NCI-H774 (cell line): ENCODE results near the gene DOK3.

Experiments
- DNase-seq: peaks from one replicate; lab custom pipeline; 2025; lab: John Stamatoyannopoulos, UW

DOK3 gene

GRCh38 chr5:177483994-177484901, 25.4 kb downstream of the DOK3 start:
- no peak for DNase-seq

- DNase-seq = no peak
Observed at GRCh38 chr5:177483042-177483441, 26.6 kb downstream of the DOK3 start.

- no peak for DNase-seq
Observed at GRCh38 chr5:177482359-177482795, 27.2 kb downstream of the DOK3 start.

- no peak for DNase-seq
Observed at GRCh38 chr5:177479774-177480173, 29.9 kb downstream of the DOK3 start.

GRCh38 chr5:177478711-177479646, 30.6 kb downstream of the DOK3 start:
- no peak for DNase-seq

GRCh38 chr5:177477701-177478477, 31.7 kb downstream of the DOK3 start:
- no peak for DNase-seq

GRCh38 chr5:177476531-177477233, 32.9 kb downstream of the DOK3 start:
- DNase-seq = no peak

- no peak for DNase-seq
Observed at GRCh38 chr5:177475563-177476427, 33.8 kb downstream of the DOK3 start.

GRCh38 chr5:177474846-177475562, 34.6 kb downstream of the DOK3 start:
- no peak for DNase-seq

GRCh38 chr5:177474002-177474476, 35.6 kb downstream of the DOK3 start:
- DNase-seq = no peak

GRCh38 chr5:177473443-177474001, 36.1 kb downstream of the DOK3 start, which contains the start of gene DBN1:
TSS of gene DBN1 (minus strand) at chr5:177473634. CDS start at chr5:177473521, 113 bp downstream.
- DNase-seq = peak; percentile 48

- peak; percentile 22 for DNase-seq
Observed at GRCh38 chr5:177472460-177473442, 36.9 kb downstream of the DOK3 start.

- no peak for DNase-seq
Observed at GRCh38 chr5:177471610-177472356, 37.8 kb downstream of the DOK3 start.

- DNase-seq = no peak
Observed at GRCh38 chr5:177470759-177471536, 38.7 kb downstream of the DOK3 start.

- DNase-seq = no peak
Observed at GRCh38 chr5:177469750-177470525, 39.7 kb downstream of the DOK3 start.
